Measurements from ENCODE around the gene TACR1.

The TACR1 gene

GRCh38 chr2:75099521-75099922 is 99.8 kb downstream of the TACR1 start:
- Mint-ChIP-seq H3K4me3 (no peak overlapping the region), H3K36me3 (ENCODE audit: low read depth) (no peaks in the 10 kb centered on the region), H3K27ac (no peak overlapping the region), H3K4me1 (ENCODE audit: low read depth) (no peaks in the 10 kb centered on the region), H3K9me3 (peaks cover 4% of the 10 kb centered on the region), H3K27me3 (no peaks in the 10 kb centered on the region)
- no peak for DNase-seq

DNA sequence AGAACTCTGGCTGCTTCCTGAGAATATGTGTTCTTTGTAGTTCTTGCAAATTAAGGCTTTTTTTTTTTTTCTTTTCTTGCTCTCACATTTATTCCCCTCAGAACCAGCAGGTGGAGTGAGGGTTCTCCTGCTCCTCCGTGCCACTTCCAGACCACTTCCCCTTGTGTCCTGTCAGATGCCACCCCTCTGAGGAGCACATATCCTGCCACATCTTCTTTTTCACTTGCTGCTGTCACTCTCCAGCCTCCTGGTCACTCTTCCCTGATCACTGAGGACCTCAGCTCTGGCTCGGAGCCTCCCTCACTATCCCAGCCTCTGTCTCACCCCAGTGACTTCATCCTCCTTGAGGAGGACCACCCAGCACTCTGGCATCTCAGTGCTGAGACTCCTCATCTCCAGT is 100.5 kb downstream of the TACR1 start:
- no peak for DNase-seq
- Mint-ChIP-seq H3K36me3 (ENCODE audit: low read depth) (no peaks in the 10 kb centered on the region), H3K27me3 (no peaks in the 10 kb centered on the region), H3K4me3 (no peak overlapping the region), H3K27ac (no peak overlapping the region), H3K4me1 (ENCODE audit: low read depth) (no peaks in the 10 kb centered on the region), H3K9me3 (peaks cover 4% of the 10 kb centered on the region)

DNA sequence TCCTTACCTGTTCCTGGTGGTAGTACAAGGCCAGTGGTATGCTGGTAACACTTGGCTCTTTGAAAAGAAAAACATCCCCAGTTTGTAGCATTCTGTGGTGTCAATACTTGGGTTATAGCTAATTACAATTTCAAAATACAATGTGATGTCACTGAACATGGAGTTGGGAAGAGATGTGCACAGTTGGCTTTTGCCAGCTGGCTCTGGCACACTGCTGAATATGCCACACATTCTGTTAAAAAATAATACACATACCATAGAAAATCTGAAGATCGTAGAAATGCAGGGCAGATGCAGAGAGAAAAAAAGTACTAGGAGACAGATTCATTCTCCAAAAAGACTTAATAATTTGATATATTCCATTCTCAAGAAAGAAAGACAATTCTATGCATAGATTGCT is 101.5 kb downstream of the TACR1 start:
- Mint-ChIP-seq H3K9me3 (peaks cover 4% of the 10 kb centered on the region), H3K4me3 (no peak overlapping the region), H3K27me3 (no peaks in the 10 kb centered on the region), H3K27ac (no peak overlapping the region), H3K36me3 (ENCODE audit: low read depth) (no peaks in the 10 kb centered on the region), H3K4me1 (ENCODE audit: low read depth) (no peaks in the 10 kb centered on the region)
- DNase-seq = no peak

- Mint-ChIP-seq H3K27ac (no peak overlapping the region), H3K36me3 (ENCODE audit: low read depth) (no peaks in the 10 kb centered on the region), H3K4me3 (no peak overlapping the region), H3K27me3 (no peaks in the 10 kb centered on the region), H3K4me1 (ENCODE audit: low read depth) (no peaks in the 10 kb centered on the region), H3K9me3 (no peaks in the 10 kb centered on the region)
- no peak for DNase-seq
Measured at GRCh38 chr2:75094405-75094804, 104.9 kb downstream of the TACR1 start.

GRCh38 chr2:75090770-75091515 is 108.4 kb downstream of the TACR1 start:
- H3K9me3 Mint-ChIP-seq = no peaks in the 10 kb centered on the region
- DNase-seq = no peak
- H3K4me1 Mint-ChIP-seq (ENCODE audit: low read depth) = no peaks in the 10 kb centered on the region
- H3K27me3 Mint-ChIP-seq = no peaks in the 10 kb centered on the region
- H3K36me3 Mint-ChIP-seq (ENCODE audit: low read depth) = no peaks in the 10 kb centered on the region
- no peak overlapping the region for H3K27ac Mint-ChIP-seq
- no peak overlapping the region for H3K4me3 Mint-ChIP-seq

DNA sequence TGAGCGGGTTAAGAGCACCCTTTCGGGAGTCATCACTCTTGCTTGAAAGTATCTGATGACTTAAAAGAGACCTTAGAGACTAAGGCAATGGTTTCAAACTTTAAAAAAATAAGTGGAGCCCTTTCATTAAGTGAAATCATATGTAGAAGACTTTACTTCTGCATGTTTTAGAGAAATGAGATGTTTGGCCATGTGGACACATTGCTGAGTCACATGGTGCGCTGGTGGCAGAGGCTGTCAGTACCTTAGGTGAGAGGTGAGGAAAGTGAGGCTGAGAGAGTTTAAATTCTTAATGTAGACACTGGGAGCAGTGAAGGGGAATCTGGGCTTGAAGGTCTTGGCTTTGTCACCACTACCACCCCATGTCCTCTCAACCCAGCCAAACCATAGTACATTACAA is 109.8 kb downstream of the TACR1 start:
- Mint-ChIP-seq H3K4me3 (no peak overlapping the region), H3K36me3 (ENCODE audit: low read depth) (no peaks in the 10 kb centered on the region), H3K27ac (no peak overlapping the region), H3K27me3 (no peaks in the 10 kb centered on the region), H3K9me3 (no peaks in the 10 kb centered on the region), H3K4me1 (ENCODE audit: low read depth) (no peaks in the 10 kb centered on the region)
- no peak for DNase-seq

DNA sequence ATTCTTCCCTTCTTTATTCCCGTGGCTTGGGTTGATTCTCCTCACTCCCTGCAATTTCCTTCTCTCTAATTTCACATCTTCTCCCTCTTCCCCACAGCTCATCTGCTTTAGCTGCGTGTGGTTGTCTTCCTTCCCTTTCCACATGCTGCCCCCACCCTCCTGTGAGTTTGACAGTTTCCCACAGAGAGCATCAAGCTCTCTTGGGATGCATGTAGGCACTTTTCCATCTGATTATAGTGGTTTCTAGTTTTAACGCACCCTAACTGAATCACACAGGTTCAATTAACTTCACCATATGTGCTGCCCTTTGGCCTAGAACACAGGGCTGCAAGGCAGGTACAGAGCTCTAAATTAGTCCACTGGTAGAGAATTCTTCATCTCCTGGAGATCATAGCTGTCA is 110.5 kb downstream of the TACR1 start:
- Mint-ChIP-seq H3K27ac (no peak overlapping the region), H3K4me1 (ENCODE audit: low read depth) (no peaks in the 10 kb centered on the region), H3K27me3 (no peaks in the 10 kb centered on the region), H3K4me3 (no peak overlapping the region), H3K36me3 (ENCODE audit: low read depth) (no peaks in the 10 kb centered on the region), H3K9me3 (no peaks in the 10 kb centered on the region)
- no peak for DNase-seq

DNA sequence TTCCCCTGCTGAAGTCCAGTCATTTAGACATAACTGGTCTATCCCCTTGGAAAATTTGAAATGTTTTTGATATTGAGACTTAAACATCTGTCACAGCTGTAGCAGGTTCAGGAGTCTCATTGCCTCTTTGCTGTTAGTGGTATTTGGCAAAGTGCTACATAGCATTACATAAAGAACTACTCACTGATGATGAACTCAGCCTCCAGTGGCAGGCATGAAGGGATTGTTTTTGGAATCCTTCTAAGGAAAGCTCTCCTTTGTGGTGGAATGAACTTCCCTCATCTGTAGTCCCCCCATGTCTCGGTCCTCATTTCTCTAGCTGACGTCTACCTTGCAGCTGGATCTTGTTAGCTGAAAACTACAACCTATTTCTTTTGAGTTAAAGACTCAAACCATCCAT is 111.6 kb downstream of the TACR1 start:
- no peak overlapping the region for H3K27ac Mint-ChIP-seq
- H3K27me3 Mint-ChIP-seq = no peaks in the 10 kb centered on the region
- H3K4me1 Mint-ChIP-seq (ENCODE audit: low read depth) = no peaks in the 10 kb centered on the region
- H3K9me3 Mint-ChIP-seq = no peaks in the 10 kb centered on the region
- H3K4me3 Mint-ChIP-seq = no peak overlapping the region
- DNase-seq = no peak
- H3K36me3 Mint-ChIP-seq (ENCODE audit: low read depth) = no peaks in the 10 kb centered on the region

DNA sequence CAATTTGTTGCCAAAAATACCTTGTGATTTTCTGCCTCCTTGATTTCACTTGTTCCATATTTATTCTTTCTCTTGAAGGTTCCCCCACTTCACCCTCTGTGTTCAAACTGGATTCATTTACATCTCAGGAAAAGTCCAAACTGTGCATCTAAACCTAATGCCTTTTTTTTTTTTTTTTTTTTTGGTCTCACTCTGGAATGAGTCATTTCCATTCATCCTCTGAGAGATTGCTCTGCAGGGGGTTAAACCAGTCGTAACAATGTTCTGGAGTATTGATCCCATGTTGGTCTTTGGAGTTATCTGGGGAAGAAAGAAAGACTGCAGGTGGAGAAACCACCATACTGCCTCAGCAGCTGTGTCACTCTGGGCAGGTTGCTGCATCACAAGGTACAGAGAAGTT is 119.7 kb downstream of the TACR1 start:
- no peaks in the 10 kb centered on the region for H3K36me3 Mint-ChIP-seq (ENCODE audit: low read depth)
- no peak overlapping the region for H3K27ac Mint-ChIP-seq
- no peaks in the 10 kb centered on the region for H3K4me1 Mint-ChIP-seq (ENCODE audit: low read depth)
- DNase-seq = no peak
- H3K9me3 Mint-ChIP-seq = peaks cover 3% of the 10 kb centered on the region
- H3K4me3 Mint-ChIP-seq = no peak overlapping the region
- H3K27me3 Mint-ChIP-seq = no peaks in the 10 kb centered on the region

DNA sequence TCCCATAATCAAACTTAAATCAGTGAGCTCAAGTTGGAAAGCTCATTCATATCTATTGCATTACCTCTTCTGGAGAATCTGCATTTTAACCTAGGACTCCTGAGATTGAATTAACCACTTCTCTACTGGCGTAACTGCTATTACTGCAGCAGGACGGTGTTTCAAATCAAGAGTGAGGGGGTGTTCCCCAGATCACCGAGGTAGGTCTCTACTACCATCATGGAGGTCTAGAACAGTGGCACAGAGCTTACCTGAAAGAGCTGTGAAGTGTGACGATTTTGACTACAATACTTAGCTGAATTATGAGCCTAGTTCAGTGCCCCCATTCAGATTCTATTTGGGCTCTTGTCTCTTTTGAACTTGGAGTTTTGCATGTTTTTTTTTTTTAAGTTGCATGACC is 121.4 kb downstream of the TACR1 start:
- DNase-seq = no peak
- H3K27ac Mint-ChIP-seq = no peak overlapping the region

GRCh38 chr2:75076088-75076487 is 123.2 kb downstream of the TACR1 start:
- no peak overlapping the region for H3K4me3 Mint-ChIP-seq
- H3K36me3 Mint-ChIP-seq (ENCODE audit: low read depth) = no peaks in the 10 kb centered on the region
- DNase-seq = no peak
- H3K27ac Mint-ChIP-seq = no peak overlapping the region
- H3K4me1 Mint-ChIP-seq (ENCODE audit: low read depth) = no peaks in the 10 kb centered on the region
- no peaks in the 10 kb centered on the region for H3K9me3 Mint-ChIP-seq
- no peaks in the 10 kb centered on the region for H3K27me3 Mint-ChIP-seq

More for the DNA sequence above, 121.4 kb downstream of the TACR1 start:
- no peaks in the 10 kb centered on the region for H3K36me3 Mint-ChIP-seq (ENCODE audit: low read depth)
- no peaks in the 10 kb centered on the region for H3K4me1 Mint-ChIP-seq (ENCODE audit: low read depth)
- H3K9me3 Mint-ChIP-seq = peaks cover 3% of the 10 kb centered on the region
- H3K27me3 Mint-ChIP-seq = no peaks in the 10 kb centered on the region
- H3K4me3 Mint-ChIP-seq = no peak overlapping the region

DNA sequence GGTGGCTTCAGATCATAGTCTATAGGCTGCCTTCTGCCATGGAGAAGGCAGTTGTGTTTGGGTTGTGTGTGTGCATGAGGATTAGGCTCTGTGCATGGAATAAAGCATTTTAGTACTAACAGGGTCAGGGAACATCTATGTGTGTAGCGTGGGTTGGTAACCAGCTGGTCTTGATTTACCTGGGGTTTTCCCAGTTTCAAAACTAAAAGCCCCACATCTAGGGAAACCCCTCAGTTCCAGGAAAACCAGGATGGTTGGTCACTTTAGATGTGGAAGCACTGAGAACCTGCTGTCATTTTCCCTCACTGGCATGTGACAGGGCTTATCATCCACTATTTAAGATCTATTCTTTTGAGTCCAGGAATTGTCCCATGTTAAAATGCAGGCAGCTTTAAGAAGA is 124.6 kb downstream of the TACR1 start:
- H3K36me3 Mint-ChIP-seq (ENCODE audit: low read depth) = no peaks in the 10 kb centered on the region
- no peaks in the 10 kb centered on the region for H3K4me1 Mint-ChIP-seq (ENCODE audit: low read depth)
- no peak overlapping the region for H3K4me3 Mint-ChIP-seq
- no peaks in the 10 kb centered on the region for H3K27me3 Mint-ChIP-seq
- no peak for DNase-seq
- no peak overlapping the region for H3K27ac Mint-ChIP-seq
- H3K9me3 Mint-ChIP-seq = no peaks in the 10 kb centered on the region

DNA sequence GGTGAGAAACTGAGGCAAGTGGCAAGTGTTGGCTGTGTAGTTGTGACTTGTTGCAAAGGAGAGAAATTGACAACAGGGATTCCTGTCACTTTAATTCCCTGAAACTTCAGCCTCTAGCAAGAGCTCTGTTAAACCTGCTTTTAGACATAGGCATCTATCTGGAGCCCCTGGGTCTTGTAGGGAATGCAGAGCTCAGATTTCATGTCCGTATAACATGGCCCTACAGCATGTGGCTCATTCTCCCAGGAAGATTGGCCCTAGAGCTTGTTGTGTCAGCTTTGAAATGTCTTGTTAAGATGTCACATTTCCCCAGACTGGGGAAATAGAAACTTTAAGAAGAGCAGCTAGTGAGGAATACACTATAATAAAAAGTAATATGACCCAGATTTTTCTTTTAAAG is 125.1 kb downstream of the TACR1 start:
- Mint-ChIP-seq H3K9me3 (no peaks in the 10 kb centered on the region), H3K4me3 (no peak overlapping the region), H3K4me1 (ENCODE audit: low read depth) (no peaks in the 10 kb centered on the region), H3K27me3 (no peaks in the 10 kb centered on the region), H3K27ac (no peak overlapping the region), H3K36me3 (ENCODE audit: low read depth) (no peaks in the 10 kb centered on the region)
- no peak for DNase-seq

DNA sequence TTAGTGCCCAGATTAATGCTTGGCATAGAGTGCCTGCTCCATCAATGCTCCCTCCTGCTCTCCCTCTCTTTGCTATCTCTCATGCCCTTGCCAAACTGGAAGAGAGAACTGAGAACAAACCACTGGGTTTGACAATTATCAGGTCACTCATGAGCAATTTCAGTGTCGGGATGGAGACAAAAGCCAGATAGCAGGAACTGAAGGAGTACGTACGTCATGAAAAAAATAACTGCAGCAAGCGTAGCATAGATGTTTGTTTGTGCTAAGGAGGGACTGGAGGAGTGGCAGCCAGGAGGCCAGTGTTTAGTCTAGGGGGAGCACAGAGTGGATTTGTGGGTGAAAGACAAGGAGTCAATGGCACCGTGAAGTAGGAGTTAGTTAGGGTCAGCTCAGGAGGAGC is 127.6 kb downstream of the TACR1 start:
- Mint-ChIP-seq H3K27ac (no peak overlapping the region), H3K4me1 (ENCODE audit: low read depth) (no peaks in the 10 kb centered on the region), H3K36me3 (ENCODE audit: low read depth) (no peaks in the 10 kb centered on the region), H3K4me3 (no peak overlapping the region), H3K9me3 (no peaks in the 10 kb centered on the region), H3K27me3 (no peaks in the 10 kb centered on the region)
- DNase-seq = no peak

DNA sequence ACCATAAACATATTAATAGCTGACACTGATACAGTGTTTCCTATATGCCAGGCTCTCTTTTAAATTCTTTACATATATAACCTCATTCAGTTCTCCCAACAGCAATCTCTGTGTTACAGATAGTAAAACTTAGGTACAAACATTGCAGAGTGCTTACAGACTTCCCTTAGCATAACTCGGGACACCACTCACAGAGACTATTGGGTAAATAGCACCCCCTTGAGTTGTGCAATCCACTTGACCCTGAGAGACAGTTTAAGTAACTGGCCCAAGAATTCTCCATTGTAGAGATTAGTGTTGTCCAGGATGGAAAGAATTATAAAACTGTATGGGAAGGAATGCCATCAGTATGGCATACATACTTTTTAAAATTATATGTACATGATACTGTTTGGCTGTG is 130.8 kb downstream of the TACR1 start:
- DNase-seq = no peak
- Mint-ChIP-seq H3K9me3 (no peaks in the 10 kb centered on the region), H3K4me3 (no peak overlapping the region), H3K4me1 (ENCODE audit: low read depth) (no peaks in the 10 kb centered on the region), H3K27ac (no peak overlapping the region), H3K36me3 (ENCODE audit: low read depth) (no peaks in the 10 kb centered on the region), H3K27me3 (no peaks in the 10 kb centered on the region)

- Mint-ChIP-seq H3K4me1 (ENCODE audit: low read depth) (no peaks in the 10 kb centered on the region), H3K36me3 (ENCODE audit: low read depth) (no peaks in the 10 kb centered on the region), H3K27ac (no peak overlapping the region), H3K9me3 (no peaks in the 10 kb centered on the region), H3K4me3 (no peak overlapping the region), H3K27me3 (no peaks in the 10 kb centered on the region)
- no peak for DNase-seq
Measured at GRCh38 chr2:75067506-75067905, 131.8 kb downstream of the TACR1 start.

Measured in activated T-cell treated with anti-CD3 and anti-CD28 coated beads, Interleukin-2, amount 50 U/mL, for 24 hours (primary cell).